Endometrial microvascular endothelial cells (primary cell): ENCODE data around the gene ADRB2. TPM values are rescaled to one million over a fixed set of nuclear protein-coding genes. Genes with fewer than 3 reads are reported as not detected.

ENCODE experiments used
- in situ Hi-C: cut with HindIII; loops from 2 replicates; pipeline ENCODE4 v1.10.0; 2017; ENCODE audit warnings: low sequenced_read_pairs, low pct_unique_long_range_greater_than_20kb; ENCODE audit errors: inconsistent ontology term
- total RNA-seq: library from RNA; depleted of rRNA; stranded (reverse); fragments of >200 nt; gene quantifications from one replicate; pipeline ENCODE4 v1.2.3, GENCODE V29; 2015; ENCODE audit errors: inconsistent ontology term

ADRB2 gene
- total RNA-seq = 5.9 TPM

DNA sequence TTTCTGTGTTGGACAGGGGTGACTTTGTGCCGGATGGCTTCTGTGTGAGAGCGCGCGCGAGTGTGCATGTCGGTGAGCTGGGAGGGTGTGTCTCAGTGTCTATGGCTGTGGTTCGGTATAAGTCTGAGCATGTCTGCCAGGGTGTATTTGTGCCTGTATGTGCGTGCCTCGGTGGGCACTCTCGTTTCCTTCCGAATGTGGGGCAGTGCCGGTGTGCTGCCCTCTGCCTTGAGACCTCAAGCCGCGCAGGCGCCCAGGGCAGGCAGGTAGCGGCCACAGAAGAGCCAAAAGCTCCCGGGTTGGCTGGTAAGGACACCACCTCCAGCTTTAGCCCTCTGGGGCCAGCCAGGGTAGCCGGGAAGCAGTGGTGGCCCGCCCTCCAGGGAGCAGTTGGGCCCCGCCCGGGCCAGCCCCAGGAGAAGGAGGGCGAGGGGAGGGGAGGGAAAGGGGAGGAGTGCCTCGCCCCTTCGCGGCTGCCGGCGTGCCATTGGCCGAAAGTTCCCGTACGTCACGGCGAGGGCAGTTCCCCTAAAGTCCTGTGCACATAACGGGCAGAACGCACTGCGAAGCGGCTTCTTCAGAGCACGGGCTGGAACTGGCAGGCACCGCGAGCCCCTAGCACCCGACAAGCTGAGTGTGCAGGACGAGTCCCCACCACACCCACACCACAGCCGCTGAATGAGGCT lies at the start of gene ADRB2:
TSS of gene ADRB2 (plus strand) at position 559 of the 686 bp plus-strand sequence. CDS start 221 bp downstream, outside the sequence.
- in situ Hi-C loops = no loop called here

- in situ Hi-C loops = no loop called here
Observed at GRCh38 chr5:148776780-148777179, 49.6 kb upstream of the ADRB2 start.

DNA sequence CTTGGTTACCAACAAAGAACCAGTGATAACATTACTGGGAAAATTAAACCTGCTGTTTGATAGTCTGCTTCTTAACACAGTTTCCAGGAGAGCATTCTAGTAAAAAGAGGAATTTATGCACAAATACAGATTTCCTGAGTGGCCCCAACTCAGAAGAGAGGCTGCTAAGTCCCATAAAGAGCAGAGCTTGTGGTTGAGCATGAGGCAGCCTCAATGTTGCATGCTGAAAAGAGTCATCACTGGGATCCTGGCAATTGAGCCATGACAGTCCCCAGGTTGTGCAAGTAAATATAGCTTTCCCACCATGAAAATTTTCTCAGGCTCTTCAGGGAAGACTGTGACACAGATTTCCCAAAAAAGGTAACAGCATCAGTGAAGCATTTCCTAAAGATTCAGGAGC lies 47.5 kb upstream of the ADRB2 start:
- in situ Hi-C loops = no loop called here

DNA sequence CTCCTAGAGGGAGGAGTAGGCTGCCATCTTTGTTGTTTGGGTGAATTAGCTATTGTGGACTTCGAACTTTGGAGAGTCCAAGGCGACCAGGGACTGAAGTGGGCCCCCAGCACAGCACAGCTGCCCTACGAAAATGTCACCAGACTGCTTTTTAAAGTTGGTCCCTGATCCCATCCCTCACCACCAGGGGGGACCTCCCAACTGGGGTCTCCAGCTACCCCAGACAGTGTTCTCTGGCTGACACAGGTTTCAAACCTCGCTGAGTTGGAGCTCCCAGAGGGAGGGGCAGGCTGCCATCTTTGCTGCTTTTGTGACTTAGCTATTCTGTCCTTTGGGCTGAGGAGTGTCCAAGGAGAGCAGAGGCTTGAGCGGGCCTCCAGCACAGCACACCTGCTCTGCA lies 45.7 kb upstream of the ADRB2 start:
- in situ Hi-C loops = no loop called here

- in situ Hi-C loops = no loop called here
Observed at GRCh38 chr5:148781766-148782165, 44.6 kb upstream of the ADRB2 start.

GRCh38 chr5:148785223-148785622 lies 41.2 kb upstream of the ADRB2 start:
- in situ Hi-C loops = no loop called here

GRCh38 chr5:148786456-148786855 lies 40.0 kb upstream of the ADRB2 start:
- in situ Hi-C loops = no loop called here

DNA sequence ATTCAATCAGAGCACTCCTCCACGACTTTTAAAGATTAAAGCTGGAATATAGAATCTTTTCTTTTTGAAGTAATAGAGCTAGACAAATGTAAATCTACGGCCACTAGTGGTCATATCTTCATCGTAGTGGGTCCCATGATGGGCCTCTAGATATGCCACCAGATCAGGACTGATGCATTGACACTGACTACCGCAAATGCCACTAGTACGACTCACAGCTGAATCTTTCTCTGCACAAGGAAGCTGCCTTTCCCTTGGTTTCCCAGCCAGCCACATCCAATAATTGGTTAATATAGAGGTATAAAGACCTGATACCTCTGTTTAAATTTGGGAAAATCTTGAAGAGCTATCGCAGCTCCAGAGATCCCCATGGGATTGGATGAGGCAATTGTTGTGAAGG lies 37.8 kb upstream of the ADRB2 start:
- in situ Hi-C loops = no loop called here

GRCh38 chr5:148790545-148791333 lies 35.7 kb upstream of the ADRB2 start:
- in situ Hi-C loops = no loop called here

DNA sequence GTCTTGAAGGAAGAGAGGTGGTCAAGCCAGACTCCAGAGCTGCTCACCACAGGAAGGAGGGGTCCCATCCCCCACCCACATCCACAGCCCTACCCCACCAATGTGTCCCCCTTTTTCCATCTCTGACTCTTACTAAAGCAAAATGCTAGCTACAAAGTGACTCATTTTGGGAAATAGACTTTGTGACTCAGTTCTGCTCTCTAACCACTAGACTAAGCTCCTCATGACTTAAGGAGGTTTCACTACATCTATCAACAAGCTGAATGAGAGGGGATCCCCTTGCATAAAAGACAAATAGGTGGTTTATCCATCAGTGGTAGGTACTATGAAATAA lies 35.1 kb upstream of the ADRB2 start:
- in situ Hi-C loops = no loop called here

DNA sequence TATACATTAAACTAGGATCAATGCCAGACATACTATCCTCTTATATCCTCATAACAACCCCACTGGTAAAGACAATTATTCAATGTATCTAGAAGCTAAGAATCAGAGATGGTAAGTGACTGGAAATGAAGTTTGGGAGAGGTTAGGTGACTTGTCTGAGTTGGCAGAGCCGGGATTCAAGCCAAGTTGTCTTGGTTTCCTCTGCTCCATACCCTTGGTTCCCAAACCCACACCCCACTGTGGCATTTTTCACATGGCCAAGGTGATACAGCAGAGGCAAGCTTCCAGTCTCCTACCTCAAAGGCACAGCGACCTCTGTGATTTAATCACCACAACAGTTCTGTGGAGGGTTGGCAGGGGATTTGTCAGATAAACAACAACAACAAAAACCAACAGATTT lies 34.7 kb upstream of the ADRB2 start:
- in situ Hi-C loops = no loop called here

DNA sequence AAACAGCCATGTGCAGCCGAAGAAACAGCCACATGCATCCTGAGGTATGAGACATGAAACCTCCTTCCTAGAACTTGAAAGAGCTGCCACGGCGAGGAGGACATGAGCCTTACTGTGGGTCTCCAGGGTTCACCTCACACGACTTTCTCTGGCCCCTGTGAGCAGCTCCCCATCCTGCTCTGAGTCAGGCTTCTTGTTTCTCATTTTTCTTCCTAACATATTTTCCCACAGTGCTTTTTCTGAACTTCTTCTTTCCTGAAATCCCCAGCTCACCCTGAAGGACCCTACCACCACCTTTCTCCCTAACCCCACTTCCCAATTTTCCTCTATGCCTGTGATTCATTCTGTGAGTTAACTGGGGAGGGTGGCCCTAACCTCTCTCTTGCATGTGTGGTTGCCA lies 33.7 kb upstream of the ADRB2 start:
- in situ Hi-C loops = no loop called here

GRCh38 chr5:148793261-148793660 lies 33.1 kb upstream of the ADRB2 start:
- in situ Hi-C loops = no loop called here

GRCh38 chr5:148794275-148794674 lies 32.1 kb upstream of the ADRB2 start:
- in situ Hi-C loops = no loop called here

DNA sequence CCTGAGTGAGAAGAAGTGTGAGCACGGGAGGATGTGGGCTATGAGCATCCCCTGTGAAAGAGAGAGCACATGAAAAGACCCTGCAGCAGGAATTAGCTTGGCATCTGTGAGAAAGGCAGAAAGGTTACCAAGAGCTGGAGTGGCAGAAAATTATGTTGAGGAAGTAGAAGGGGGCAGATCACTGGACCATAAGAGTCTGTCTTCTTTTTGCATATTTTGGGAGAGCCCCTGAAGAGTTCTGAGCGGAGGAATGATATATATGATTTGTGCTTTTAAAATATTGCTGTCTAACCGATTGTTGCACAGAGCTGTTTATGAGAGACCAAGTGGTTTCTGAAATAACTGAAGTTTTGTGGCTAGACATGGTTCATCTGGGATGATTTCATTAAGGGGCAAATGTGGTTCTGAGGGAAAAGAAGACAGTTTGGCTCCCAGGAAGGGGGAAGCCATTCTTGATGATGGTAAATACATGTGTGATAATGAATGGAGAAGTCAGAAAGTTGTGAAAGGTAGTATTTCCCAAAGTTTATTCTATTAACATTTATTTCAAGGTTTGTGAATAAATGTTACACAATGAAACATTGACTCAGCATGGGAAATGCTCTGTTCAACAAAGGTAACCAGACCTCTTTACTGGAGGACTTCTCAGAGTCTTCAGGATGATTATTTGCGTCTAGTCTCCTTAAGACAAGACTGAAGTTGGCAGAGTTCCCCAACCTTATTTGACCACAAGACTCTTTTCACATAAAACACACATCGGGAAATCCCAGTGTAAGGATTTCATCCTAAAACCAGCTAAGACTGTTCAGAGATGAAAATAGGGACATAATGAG lies 31.5 kb upstream of the ADRB2 start:
- in situ Hi-C loops = no loop called here

GRCh38 chr5:148796936-148797335 lies 29.5 kb upstream of the ADRB2 start:
- in situ Hi-C loops = no loop called here

DNA sequence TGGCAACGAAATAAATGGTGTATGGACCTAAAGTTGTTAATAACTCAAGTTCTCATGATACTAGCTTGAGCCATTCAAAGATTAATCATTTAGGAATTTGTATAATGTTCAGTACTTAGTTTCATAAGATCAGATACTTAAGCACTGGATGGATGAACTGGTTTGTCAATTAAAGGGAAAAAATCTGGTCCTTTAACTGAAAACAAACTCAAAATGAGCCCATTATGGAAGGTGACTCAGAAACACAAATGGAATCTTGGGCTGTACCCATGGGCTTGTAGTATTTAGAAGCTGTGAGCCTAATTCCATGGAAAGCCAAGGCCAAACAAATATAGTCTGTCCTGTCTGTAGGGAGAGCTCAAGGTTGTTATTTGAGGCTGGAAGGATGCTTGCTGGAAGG lies 27.6 kb upstream of the ADRB2 start:
- in situ Hi-C loops = no loop called here

- in situ Hi-C loops = no loop called here
Observed at GRCh38 chr5:148799737-148800527, 26.5 kb upstream of the ADRB2 start.

DNA sequence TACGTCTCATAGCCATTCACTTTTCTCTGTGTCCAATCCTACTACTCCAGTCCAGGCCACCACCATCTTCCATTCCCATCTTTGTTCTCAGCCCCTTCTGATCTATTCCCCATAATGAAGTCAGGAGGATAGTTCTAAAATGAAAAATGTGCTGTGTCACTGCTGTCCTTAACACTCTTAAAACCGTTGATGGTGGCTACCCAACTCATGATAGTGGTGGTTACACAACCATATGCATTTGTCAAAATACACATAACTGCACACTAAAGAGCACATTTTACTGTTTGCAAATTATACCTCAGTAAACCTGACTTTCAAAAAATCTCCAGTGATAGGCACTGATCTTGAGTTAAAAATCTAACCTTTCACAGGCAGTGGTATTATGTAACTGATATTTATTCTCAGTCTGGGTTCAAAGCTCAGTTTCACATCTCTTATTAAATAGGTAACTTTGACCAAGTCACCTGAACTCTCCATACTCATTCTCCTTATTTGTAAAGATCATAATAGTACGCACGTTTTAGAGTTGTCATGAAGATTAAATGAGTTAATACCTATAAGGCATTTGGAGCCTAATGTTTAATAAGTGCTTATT lies 24.6 kb upstream of the ADRB2 start:
- in situ Hi-C loops = no loop called here
